GM18867 (cell line): ENCODE results near the gene NOL7.

Source experiments
- ATAC-seq: cut with Tn5 transposase; IDR thresholded peaks from one replicate; pipeline ENCODE4 v1.9.1; 2021; ENCODE audit warnings: mild to moderate bottlenecking, moderate library complexity; ENCODE audit not compliant: unreplicated experiment

Gene NOL7

GRCh38 chr6:13614926-13615791 lies at the start of gene NOL7:
Gene NOL7 (plus strand): TSS chr6:13615335. CDS start chr6:13615359, 24 bp downstream.
- ATAC-seq = peak; percentile 90

- no peak for ATAC-seq
These were observed 49.2 kb upstream of the NOL7 start for GRCh38 chr6:13565921-13566320.

- no peak for ATAC-seq
These were observed 48.6 kb upstream of the NOL7 start for GRCh38 chr6:13566500-13566899.

- no peak for ATAC-seq
These were observed 46.2 kb upstream of the NOL7 start for GRCh38 chr6:13568970-13569369.

- no peak for ATAC-seq
These were observed 42.9 kb upstream of the NOL7 start for GRCh38 chr6:13572240-13572639.

- ATAC-seq = no peak
These were observed 42.0 kb upstream of the NOL7 start for GRCh38 chr6:13572951-13573654.

- no peak for ATAC-seq
These were observed 41.4 kb upstream of the NOL7 start for GRCh38 chr6:13573669-13574110.

GRCh38 chr6:13574149-13574570 lies 41.0 kb upstream of the NOL7 start:
- ATAC-seq = peak; percentile 86

GRCh38 chr6:13574571-13575376 lies 40.4 kb upstream of the NOL7 start, which contains the start of gene SIRT5:
Gene SIRT5 (plus strand): TSS chr6:13574601. CDS start chr6:13584111, 9,510 bp downstream.
- ATAC-seq = peak; percentile 66

- ATAC-seq = no peak
These were observed 39.8 kb upstream of the NOL7 start for GRCh38 chr6:13575377-13575775.

GRCh38 chr6:13576017-13576416 lies 39.1 kb upstream of the NOL7 start:
- no peak for ATAC-seq

GRCh38 chr6:13577926-13578325 lies 37.2 kb upstream of the NOL7 start:
- ATAC-seq = no peak

- ATAC-seq = no peak
These were observed 35.2 kb upstream of the NOL7 start for GRCh38 chr6:13579911-13580310.

- ATAC-seq = no peak
These were observed 33.4 kb upstream of the NOL7 start for GRCh38 chr6:13581700-13582229.

- ATAC-seq = no peak
These were observed 28.3 kb upstream of the NOL7 start for GRCh38 chr6:13586603-13587542.

- no peak for ATAC-seq
These were observed 25.3 kb upstream of the NOL7 start for GRCh38 chr6:13589801-13590200.

- ATAC-seq = no peak
These were observed 24.5 kb upstream of the NOL7 start for GRCh38 chr6:13590574-13591153.

GRCh38 chr6:13591205-13591921 lies 23.8 kb upstream of the NOL7 start:
- no peak for ATAC-seq

- ATAC-seq = no peak
These were observed 22.0 kb upstream of the NOL7 start for GRCh38 chr6:13593103-13593502.
